ENCODE measurements around the gene CDK14. TPM values are rescaled to one million over a fixed set of nuclear protein-coding genes. Genes with fewer than 3 reads are reported as not detected.
"Not testable (repeated sequence)": the region's sequence is repeated elsewhere in the genome, so short reads cannot be mapped to it uniquely, and the experiment has no call there.

The CDK14 gene
- polyA plus RNA-seq, 1 donor = 19.5 TPM

GRCh38 chr7:90597563-90598253, 1.6 kb downstream of the CDK14 start:
- peak; percentile 29 for DNase-seq

DNA sequence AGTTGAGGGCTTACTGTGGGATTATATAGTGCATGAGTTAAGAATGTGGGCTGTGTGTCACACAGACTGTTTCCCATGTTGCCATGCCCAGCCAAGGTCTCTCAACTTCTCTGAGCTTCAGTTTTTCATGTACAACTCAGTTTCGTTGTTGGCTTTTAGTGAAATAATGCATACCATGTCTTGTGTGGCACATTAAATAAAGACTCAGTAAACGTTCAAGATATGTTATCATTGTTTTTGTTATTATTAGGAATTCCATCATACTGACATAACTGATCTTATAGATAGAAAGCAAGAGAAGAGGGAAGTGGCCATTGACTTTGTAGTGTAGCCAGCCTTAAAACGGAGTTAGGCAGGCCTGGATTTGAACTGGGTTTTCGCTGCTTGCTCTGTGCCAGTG, 2.9 kb downstream of the CDK14 start:
- DNase-seq = no peak

- DNase-seq = no peak
Observed at GRCh38 chr7:90599892-90600555, 3.9 kb downstream of the CDK14 start.

GRCh38 chr7:90602303-90602702, 6.2 kb downstream of the CDK14 start:
- no peak for DNase-seq

DNA sequence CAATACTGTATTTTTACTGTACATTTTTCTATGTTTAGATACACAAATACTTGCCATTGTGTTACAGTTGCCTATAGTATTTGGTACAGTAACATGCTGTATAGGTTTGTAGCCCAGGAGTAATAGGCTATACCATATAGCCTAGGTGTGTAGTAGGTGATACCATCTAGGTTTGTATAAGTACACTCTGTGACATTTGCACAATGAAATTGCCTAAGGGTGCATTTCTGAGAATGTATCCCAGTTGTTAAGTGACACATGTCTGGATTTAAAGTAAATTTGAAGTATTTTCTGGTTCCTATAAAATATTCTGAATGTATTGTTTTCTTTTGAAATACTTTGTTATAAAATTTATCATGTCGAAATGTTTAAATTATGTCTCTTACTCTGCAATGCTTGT, 7.2 kb downstream of the CDK14 start:
- no peak for DNase-seq

DNA sequence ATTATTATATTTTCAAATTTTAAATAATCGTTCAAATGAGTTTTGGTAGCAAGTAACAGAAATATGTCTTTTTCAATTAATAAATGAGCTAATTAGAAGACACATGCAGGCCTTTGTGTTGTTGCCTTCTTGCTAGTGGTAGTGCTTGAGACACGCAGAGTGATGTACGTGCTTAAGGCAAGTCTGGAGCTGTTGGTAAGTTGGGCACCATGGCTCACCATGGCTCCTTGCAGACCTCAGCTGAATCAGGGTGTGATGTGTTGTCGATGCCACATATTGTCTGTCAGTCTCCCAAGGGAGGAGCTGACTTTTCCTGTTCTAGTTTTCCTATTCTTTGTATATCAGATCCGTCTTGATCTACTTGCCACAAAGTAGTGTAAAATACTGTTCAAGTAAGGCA, 8.3 kb downstream of the CDK14 start:
- DNase-seq = no peak

DNA sequence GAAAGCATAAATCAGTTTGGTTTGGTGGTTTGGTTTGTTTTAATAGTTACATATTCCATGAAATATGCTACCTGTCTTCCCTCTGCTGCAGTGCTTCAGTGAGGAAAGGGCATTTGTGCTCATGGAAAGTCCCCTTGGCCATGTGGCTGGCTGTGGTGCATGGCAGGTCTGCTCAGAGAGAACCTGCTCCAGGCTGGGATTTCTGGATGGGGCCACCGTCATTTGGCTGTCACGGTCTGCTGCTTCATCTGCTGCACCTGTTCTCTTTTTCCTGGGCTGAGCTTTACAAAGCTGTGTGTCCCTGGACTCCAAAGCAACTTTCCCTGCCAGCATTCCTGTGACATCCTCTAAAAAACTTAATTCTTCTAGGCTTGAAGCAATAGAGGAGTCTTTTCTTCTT, 8.9 kb downstream of the CDK14 start:
- no peak for DNase-seq

GRCh38 chr7:90607196-90607595, 11.1 kb downstream of the CDK14 start:
- no peak for DNase-seq

GRCh38 chr7:90610105-90610504, 14.0 kb downstream of the CDK14 start:
- no peak for DNase-seq

GRCh38 chr7:90611115-90611514, 15.0 kb downstream of the CDK14 start:
- no peak for DNase-seq

GRCh38 chr7:90613088-90613498, 17.0 kb downstream of the CDK14 start:
- no peak for DNase-seq

- no peak for DNase-seq
Observed at GRCh38 chr7:90617442-90617841, 21.3 kb downstream of the CDK14 start.

DNA sequence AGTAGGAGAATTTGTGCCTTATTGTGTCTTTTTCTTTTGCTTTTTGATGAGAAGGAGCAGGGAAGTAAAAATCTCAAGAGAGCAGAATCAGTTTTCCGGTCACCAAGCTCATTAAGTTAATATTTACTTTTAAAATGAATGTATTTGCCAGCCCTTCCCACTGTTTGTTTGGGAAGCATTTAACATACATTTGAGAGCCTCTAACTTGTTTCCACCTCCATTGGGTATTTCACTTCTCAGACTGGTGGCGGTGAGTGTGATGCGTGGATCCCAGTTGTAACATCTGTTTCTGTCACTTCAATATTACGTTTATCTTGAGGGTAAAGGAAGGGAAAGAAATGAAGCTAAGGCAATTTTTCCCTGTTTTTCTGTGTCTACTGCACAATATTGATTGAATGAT, 22.8 kb downstream of the CDK14 start:
- DNase-seq = no peak

DNA sequence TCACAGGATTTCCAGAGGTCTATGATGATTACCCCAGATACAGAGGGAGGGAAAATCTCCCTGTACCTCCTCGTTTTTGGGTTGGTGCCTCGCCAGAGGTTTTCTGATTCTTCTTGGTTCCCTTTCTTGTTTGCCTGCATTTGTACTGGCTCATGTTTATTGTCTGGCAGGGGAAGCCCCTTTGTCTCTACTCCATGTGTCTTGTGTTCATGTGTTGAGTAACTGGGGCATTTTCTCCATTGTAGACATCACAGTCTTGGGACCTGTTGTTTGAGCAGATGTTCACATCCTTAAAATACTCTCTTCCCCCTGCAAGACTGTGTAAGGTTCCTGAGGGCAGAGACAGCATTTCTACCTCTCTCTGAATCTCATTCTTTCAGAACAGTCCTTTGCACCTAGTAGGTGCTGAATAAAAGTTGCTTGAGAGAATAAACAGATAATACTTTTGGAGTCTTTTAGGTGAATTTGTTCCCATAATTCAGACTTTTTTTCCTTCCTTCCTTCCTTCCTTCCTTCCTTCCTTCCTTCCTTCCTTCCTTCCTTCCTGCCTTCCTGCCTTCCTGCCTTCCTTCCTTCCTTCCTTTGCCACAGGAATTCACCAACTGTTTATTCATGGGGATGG, 25.1 kb downstream of the CDK14 start:
- no peak for DNase-seq

- DNase-seq = no peak
Observed at GRCh38 chr7:90621747-90622140, 25.6 kb downstream of the CDK14 start.

- no peak for DNase-seq
Observed at GRCh38 chr7:90622670-90623069, 26.5 kb downstream of the CDK14 start.

DNA sequence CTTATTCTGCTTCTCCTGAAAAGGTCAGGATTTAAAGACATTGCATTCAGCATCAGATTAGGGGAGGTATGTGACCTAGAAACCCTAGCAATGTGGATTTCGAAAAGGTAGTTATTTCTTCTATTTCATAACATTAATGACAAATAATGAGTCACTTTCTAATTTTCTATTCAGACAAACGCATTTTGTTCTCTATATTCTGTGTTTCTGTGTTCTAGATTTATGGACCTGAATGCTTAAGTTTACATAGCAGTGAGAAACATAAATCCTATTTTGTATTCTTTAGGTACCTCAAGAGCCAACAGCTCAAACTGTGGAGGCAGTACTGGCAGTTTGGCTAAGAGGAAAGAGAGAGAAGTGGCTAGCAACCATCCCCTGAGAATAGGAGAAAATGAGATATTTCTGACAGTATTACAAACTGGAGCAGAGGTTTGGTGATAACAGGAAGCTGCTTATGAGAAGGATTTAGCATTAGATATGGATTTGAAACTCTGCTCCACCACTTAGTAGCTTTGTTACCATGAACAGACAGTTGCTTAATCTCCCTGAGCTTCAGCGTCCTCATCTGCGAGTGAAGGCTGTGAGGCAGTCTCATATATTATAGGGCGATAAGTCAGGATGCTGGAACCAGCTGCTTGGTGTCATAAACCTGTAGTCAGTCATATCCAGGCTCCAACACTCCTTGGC, 28.2 kb downstream of the CDK14 start:
- DNase-seq = no peak

- DNase-seq = no peak
Observed at GRCh38 chr7:90625051-90625450, 28.9 kb downstream of the CDK14 start.

DNA sequence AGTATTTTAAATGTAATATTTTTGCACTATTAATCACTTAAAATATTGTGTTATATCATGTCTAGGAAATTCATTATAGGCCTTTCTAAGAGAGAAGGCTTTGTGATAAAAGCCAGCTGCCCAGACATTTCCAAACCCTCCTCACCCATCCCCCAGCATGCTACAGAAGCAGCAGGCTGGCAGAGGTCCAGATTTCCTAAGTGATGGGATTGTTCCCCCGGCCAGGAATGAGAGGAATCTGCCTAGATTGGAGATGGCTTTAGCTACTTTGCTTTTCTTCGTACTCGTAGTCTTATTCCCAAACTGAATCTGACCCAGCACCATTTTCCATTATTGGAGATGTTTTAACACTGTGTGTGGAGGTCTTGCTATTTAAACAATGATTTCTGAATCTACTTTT, 29.4 kb downstream of the CDK14 start:
- DNase-seq = peak; percentile 41

- DNase-seq = no peak
Observed at GRCh38 chr7:90626013-90626412, 29.9 kb downstream of the CDK14 start.

DNA sequence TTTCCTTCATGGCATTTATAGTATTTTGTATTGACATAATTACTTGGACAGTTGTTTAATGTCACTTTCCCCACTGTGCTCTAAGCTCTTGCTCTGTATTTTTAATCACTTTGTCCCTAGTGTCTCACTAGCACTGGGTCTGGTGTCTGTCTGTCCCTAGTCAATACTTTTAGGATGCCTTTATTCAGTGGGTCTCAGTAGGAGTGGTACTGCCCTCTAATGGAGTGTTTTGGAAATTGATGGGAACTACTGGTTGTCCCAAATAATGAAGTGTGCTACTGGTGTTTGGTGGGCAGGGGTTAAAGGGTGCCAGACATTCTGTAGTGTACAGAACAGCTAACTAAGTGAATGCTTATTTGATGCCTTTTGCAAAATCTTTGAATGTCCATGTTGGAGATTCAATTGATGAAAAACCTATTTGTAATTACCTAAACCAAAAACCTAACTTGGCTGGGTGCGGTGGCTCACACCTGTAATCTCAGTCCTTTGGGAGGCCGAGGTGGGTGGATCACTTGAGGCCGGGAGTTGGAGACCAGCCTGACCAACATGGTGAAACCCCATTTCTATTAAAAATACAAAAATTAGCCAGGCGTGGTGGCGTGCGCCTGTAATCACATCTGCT, 33.3 kb downstream of the CDK14 start:
- DNase-seq = no peak

DNA sequence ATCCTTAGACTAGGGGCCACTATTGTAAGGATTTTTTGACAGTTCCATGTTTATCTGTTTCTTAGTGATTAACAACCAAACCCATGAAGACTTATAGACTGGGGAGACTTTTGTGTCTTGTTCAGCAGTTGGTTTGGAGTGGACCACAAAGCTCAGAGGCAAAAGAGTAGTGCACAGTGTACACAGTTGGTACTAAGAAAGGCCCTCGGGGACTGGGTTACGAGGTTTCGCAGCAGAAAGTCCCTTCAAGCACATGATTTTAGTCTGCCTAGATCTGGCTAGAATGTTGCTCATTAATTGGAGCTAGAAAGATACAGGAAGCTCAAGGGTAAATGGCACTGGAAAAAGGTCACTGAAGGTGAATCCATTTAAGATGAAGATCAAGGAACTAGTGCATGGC, 35.4 kb downstream of the CDK14 start:
- DNase-seq = no peak

DNA sequence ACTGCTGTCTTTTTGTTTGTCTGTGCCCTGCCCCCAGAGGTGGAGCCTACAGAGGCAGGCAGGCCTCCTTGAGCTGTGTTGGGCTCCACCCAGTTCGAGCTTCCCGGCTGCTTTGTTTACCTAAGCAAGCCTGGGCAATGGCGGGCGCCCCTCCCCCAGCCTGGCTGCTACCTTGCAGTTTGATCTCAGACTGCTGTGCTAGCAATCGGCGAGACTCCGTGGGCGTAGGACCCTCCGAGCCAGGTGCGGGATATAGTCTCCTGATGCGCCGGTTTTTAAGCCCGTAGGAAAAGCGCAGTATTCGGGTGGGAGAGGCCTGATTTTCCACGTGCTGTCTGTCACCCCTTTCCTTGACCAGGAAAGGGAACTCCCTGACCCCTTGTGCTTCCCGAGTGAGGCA, 43.6 kb downstream of the CDK14 start:
- not testable (repeated sequence) for DNase-seq
